ENCODE measurements around the gene RMDN2. TPM values are rescaled to one million over a fixed set of nuclear protein-coding genes. Genes with fewer than 3 reads are reported as not detected.

RMDN2 gene
- total and polyA plus RNA-seq, 2 experiments from 2014 or later: 3.4 to 3.6 TPM

DNA sequence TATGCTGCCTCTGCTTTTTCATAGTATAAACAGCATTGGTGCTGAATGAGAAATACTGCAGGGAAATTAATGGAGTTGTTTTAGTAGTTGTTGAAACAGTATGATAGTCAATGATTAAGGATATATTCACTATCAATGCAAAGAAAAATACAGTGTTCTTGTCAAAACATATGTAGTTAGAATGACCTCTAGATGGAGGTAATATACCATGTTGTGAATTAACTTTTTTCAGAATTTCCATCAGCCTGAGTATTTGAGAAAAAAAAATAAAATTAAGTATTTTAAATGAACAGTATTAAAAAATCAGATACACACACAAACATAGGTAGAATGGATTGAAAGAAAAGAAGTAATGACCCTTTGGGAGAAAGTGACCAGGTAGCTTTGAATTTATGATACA, 59.5 kb downstream of the RMDN2 start:
- Mint-ChIP-seq H3K27ac (no peak overlapping the region), H3K27me3 (ENCODE audit: insufficient read depth, low read depth, poor library complexity) (no peaks in the 10 kb centered on the region), H3K4me1 (peaks cover 11% of the 10 kb centered on the region), H3K4me3 (no peak overlapping the region), H3K36me3 (ENCODE audit: low read depth) (no peaks in the 10 kb centered on the region), H3K9me3 (no peaks in the 10 kb centered on the region; the same call in 2 of the 3 replicates)
- Histone ChIP-seq H3K4me1 (ENCODE audit: insufficient read depth) (peaks cover 3% of the 10 kb centered on the region; the same call in 1 of the 2 replicates), H3F3A (replicated peaks; ENCODE audit: low read depth) (no peaks in the 10 kb centered on the region), H3K27me3 (ENCODE audit: insufficient read depth) (no peaks in the 10 kb centered on the region), H3K4me2 (no peak overlapping the region), H3K9me2 (ENCODE audit: insufficient read depth) (no peaks in the 10 kb centered on the region), H3K27ac (ENCODE audit: low read depth) (no peak overlapping the region), H3K4me3 (no peak overlapping the region), H3K36me3 (ENCODE audit: insufficient read depth) (no peaks in the 10 kb centered on the region), H4K20me1 (replicated peaks; ENCODE audit: insufficient read depth) (no peaks in the 10 kb centered on the region), H3K79me2 (replicated peaks; ENCODE audit: insufficient read depth) (no peaks in the 10 kb centered on the region), H2AFZ (no peak overlapping the region)
- TF ChIP-seq EZH2phosphoT487 (IDR thresholded peaks at IDR 0.05; ENCODE audit: unreplicated experiment): no peak
- TF ChIP-seq, protein P1, sequence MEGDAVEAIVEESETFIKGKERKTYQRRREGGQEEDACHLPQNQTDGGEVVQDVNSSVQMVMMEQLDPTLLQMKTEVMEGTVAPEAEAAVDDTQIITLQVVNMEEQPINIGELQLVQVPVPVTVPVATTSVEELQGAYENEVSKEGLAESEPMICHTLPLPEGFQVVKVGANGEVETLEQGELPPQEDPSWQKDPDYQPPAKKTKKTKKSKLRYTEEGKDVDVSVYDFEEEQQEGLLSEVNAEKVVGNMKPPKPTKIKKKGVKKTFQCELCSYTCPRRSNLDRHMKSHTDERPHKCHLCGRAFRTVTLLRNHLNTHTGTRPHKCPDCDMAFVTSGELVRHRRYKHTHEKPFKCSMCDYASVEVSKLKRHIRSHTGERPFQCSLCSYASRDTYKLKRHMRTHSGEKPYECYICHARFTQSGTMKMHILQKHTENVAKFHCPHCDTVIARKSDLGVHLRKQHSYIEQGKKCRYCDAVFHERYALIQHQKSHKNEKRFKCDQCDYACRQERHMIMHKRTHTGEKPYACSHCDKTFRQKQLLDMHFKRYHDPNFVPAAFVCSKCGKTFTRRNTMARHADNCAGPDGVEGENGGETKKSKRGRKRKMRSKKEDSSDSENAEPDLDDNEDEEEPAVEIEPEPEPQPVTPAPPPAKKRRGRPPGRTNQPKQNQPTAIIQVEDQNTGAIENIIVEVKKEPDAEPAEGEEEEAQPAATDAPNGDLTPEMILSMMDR (conservative IDR thresholded peaks at IDR 0.05; ENCODE audit: low read depth in 2 of 2): peak in 1 of 2 experiments; percentile 44; a peak in 3 of 4 replicates
- ATAC-seq (no peak), DNase-seq (ENCODE audit: low spot score) (peak; percentile 7)

DNA sequence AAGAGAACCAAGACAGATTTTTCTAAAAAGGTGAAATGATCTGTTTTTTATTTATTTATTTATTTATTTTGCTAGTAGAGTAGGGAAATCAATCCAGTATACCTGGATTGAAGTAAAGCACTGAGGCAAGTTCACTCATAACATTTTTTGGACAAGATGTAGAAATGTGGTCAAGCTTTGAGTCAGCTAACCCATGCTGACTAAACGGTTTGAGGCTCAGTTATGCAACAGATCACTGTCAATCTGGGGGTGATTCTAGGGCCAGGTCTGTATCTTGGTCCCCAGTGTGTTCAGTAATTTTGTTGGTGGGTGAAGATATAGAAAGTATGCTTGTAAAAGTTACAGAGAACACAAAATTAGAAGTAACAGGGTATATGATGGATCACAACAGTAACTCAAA, 60.2 kb downstream of the RMDN2 start:
- H3K36me3 ChIP-seq (ENCODE audit: insufficient read depth): no peaks in the 10 kb centered on the region
- ATAC-seq (no peak), DNase-seq (ENCODE audit: low spot score) (no peak)
- Mint-ChIP-seq H3K4me3 (no peak overlapping the region), H3K27me3 (ENCODE audit: insufficient read depth, low read depth, poor library complexity) (no peaks in the 10 kb centered on the region), H3K27ac (no peak overlapping the region), H3K36me3 (ENCODE audit: low read depth) (no peaks in the 10 kb centered on the region), H3K9me3 (no peaks in the 10 kb centered on the region; the same call in 2 of the 3 replicates), H3K4me1 (peaks cover 11% of the 10 kb centered on the region)
- H4K20me1 ChIP-seq (replicated peaks; ENCODE audit: insufficient read depth): no peaks in the 10 kb centered on the region
- no peaks in the 10 kb centered on the region for H3K79me2 ChIP-seq (replicated peaks; ENCODE audit: insufficient read depth)
- H3K27ac ChIP-seq (ENCODE audit: low read depth): no peak overlapping the region
- H2AFZ ChIP-seq: no peak overlapping the region
- H3K9me2 ChIP-seq (ENCODE audit: insufficient read depth): no peaks in the 10 kb centered on the region
- no peaks in the 10 kb centered on the region for H3K27me3 ChIP-seq (ENCODE audit: insufficient read depth)
- H3F3A ChIP-seq (replicated peaks; ENCODE audit: low read depth): no peaks in the 10 kb centered on the region
- no peak overlapping the region for H3K4me2 ChIP-seq
- H3K4me3 ChIP-seq: no peak overlapping the region
- H3K4me1 ChIP-seq (ENCODE audit: insufficient read depth): peaks cover 3% of the 10 kb centered on the region; the same call in 1 of the 2 replicates
- TF ChIP-seq, protein P2, sequence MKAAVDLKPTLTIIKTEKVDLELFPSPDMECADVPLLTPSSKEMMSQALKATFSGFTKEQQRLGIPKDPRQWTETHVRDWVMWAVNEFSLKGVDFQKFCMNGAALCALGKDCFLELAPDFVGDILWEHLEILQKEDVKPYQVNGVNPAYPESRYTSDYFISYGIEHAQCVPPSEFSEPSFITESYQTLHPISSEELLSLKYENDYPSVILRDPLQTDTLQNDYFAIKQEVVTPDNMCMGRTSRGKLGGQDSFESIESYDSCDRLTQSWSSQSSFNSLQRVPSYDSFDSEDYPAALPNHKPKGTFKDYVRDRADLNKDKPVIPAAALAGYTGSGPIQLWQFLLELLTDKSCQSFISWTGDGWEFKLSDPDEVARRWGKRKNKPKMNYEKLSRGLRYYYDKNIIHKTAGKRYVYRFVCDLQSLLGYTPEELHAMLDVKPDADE (IDR thresholded peaks at IDR 0.05): no peak
- TF ChIP-seq ZNF114 (CRISPR knock-in tag; IDR thresholded peaks at IDR 0.05) (no peak), POLR2AphosphoS5 (IDR thresholded peaks at IDR 0.05; ENCODE audit: low read depth) (no peak), JUNB (IDR thresholded peaks at IDR 0.05; ENCODE audit: unreplicated experiment) (no peak), CREB1 (CRISPR knock-in tag; IDR thresholded peaks at IDR 0.05; ENCODE audit: low read depth) (no peak), ZNF331 (CRISPR knock-in tag; IDR thresholded peaks at IDR 0.05; ENCODE audit: low read depth) (no peak), EZH2phosphoT487 (IDR thresholded peaks at IDR 0.05; ENCODE audit: unreplicated experiment) (no peak), STAT1 (IDR thresholded peaks at IDR 0.05; ENCODE audit: unreplicated experiment) (no peak), NANOG (IDR thresholded peaks at IDR 0.05; ENCODE audit: borderline replicate concordance) (no peak)
- TF ChIP-seq, protein P3, sequence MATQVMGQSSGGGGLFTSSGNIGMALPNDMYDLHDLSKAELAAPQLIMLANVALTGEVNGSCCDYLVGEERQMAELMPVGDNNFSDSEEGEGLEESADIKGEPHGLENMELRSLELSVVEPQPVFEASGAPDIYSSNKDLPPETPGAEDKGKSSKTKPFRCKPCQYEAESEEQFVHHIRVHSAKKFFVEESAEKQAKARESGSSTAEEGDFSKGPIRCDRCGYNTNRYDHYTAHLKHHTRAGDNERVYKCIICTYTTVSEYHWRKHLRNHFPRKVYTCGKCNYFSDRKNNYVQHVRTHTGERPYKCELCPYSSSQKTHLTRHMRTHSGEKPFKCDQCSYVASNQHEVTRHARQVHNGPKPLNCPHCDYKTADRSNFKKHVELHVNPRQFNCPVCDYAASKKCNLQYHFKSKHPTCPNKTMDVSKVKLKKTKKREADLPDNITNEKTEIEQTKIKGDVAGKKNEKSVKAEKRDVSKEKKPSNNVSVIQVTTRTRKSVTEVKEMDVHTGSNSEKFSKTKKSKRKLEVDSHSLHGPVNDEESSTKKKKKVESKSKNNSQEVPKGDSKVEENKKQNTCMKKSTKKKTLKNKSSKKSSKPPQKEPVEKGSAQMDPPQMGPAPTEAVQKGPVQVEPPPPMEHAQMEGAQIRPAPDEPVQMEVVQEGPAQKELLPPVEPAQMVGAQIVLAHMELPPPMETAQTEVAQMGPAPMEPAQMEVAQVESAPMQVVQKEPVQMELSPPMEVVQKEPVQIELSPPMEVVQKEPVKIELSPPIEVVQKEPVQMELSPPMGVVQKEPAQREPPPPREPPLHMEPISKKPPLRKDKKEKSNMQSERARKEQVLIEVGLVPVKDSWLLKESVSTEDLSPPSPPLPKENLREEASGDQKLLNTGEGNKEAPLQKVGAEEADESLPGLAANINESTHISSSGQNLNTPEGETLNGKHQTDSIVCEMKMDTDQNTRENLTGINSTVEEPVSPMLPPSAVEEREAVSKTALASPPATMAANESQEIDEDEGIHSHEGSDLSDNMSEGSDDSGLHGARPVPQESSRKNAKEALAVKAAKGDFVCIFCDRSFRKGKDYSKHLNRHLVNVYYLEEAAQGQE (IDR thresholded peaks at IDR 0.05; ENCODE audit: unreplicated experiment): no peak

Data from GM23338 (cell line).